CD4-positive, alpha-beta T cell treated with Interleukin-12 subunit alpha and Interleukin-12 subunit beta, for 1 hour (primary cell): ENCODE results near the gene TLK2.
"Not testable (repeated sequence)": the region's sequence is repeated elsewhere in the genome, so short reads cannot be mapped to it uniquely, and the experiment has no call there.

ENCODE experiments used
- DNase-seq: peaks from one replicate; pipeline ENCODE4 v3.0.0-alpha.2; 2020

Gene TLK2

GRCh38 chr17:62605588-62605987 lies 127.0 kb downstream of the TLK2 start:
- DNase-seq, result no peak

DNA sequence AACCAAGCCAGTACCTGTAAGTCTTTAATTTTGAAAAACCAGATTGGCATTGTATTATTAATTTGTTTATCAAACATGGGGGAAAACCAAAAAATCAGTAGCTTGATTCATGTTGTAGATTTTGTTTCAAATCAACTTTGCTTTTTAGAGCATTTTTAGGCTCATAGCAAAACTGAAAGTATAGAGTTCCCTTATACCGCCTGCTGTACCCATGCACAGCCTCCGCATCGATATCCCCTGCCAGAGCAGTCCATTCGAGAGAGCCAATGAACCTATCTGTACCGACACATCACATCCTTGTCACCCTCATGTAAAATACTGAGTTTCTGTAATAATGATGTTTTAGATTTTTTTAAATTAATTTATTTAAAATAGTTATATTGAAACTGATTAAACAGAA lies 132.7 kb downstream of the TLK2 start:
- DNase-seq, result peak; percentile 10

DNA sequence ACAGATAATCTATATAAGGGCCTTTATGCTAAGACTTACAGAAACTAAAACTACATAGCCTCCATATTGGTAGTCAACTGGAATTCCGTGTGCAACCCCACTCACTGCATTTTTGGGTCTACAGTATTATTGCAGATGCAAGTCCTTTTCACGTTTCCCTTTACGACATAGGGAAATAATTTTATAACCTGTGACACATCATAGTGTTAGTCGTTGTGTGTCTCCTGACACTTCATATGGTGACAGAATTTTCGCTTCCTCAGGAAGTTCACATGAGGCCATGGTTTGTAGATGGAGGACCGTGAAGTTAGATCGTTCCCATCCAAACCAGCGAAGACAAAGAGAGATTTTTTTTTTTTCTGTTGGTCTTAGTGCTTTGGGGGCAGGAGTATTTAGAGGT lies 133.1 kb downstream of the TLK2 start:
- DNase-seq, result peak; percentile 12

- DNase-seq, result not testable (repeated sequence)
Observed at GRCh38 chr17:62612289-62612688, 133.7 kb downstream of the TLK2 start.

GRCh38 chr17:62613095-62613494 lies 134.5 kb downstream of the TLK2 start:
- not testable (repeated sequence) for DNase-seq

- no peak for DNase-seq
Observed at GRCh38 chr17:62614142-62614541, 135.5 kb downstream of the TLK2 start.

GRCh38 chr17:62615503-62615902 lies 136.9 kb downstream of the TLK2 start:
- DNase-seq, result no peak

DNA sequence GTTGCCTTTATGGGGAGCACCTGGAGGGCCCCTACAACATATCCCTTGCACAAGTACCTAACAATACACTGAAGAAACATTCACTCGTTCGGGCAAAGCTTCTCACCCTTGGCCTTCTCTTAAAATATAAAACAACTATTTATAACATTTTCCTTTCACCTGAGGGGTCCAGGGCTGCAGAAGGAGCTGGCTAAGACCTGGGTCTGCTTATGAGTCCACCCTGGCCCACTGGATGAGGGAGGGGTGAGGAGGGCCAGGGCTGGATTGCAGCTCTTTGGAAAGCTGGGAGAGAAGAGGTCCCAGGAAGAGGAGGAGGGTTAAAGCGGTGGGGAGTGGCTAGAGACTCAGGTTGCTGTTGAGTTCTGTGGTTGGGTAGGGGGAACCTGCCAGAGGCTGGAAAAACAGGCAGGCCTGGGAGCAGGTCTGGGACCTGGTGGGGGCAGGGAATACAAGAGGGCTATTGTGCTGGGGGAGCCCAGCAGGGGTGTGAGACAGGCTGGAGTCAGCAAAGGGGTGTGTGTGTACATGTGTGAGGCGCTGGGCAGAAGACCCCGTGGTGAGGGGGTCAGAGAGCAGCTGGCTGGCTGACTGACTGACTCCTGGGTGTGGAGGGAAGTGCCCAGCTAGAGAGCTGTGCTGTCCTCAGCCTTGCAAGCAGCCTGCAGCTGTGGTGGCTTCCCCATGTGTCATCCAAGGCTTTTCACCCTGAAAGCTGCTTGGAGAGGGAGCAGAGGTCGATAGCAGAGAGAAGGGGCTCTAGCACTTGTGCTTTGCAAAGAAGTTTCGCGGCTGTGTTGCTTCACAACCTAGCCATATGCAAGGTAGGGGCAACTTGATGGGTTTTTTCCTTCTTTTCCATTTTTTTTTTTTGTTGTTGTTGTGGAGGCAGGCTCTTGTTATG lies 138.6 kb downstream of the TLK2 start:
- DNase-seq, result no peak

- DNase-seq, result no peak
Observed at GRCh38 chr17:62617894-62618472, 139.4 kb downstream of the TLK2 start.

DNA sequence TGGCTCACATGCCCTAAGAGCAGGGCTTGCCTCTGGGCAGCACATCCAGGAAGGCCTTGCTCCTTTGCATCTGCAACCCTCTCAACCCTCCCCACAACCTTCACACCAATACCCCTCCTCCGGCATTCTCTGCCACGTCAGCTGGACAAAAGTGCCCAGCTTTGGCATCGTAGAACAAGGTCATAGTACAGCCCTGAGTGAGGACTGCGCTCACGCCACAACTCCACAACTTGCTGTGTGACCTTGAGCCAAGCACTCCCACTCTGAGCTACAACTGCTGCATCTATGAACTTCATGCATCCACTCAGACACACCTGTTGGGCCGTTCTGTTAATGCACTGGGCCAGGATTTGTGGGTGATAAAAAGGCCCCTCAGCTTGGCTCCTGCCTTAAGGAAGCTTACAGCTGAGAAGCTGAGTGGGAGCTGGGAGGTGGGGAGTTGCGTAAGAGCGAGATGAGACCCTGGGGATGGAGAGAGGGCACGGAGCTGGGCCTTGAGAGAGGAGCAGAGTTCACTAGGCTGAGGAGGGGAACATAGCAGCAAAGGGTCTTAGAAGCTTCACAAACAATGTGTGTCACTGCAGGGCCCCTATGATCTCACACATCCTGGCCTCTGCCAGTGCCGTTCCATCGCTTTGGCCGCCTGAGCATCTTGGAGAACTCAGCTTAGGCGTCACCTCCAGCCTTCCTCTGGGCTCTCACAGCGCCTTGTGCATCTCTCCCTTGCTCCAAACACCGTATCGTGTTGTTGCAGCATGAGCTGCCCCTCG lies 140.2 kb downstream of the TLK2 start:
- no peak for DNase-seq

DNA sequence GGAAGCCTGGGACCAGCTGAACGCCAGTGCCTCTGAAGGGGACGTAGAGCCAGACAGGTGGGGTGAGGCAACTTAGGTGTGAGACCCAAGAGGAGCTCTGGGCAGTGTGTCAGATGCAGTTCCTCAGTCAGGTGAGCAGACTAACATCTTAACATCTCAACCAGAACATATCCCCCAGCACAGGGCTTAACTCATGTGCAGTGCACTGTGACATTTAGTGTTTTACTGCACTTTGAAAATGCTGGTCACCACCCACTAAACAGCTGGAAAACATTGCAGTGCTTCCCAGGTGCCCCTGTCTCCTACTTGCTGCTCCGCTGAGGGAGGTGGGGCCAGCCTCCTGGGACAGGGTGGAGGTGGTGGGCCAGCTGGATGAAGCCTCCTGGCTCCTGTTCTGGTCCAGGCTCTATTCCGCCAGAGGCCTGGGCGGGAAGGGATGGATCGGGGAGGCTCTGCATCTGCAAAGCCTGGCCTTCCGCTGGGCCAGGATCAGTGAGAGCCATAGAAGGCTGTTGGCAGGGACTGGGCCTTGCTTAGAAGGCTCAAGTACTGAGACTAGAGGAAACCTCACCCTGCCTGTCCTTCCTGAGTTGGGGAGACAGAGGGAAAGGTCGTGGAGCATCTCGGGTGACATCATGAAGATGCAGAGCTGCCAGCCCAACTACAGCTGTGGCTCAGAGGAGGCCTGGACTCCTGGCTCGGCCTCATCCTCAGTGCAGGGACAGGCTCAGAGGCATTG lies 141.0 kb downstream of the TLK2 start:
- DNase-seq, result no peak

DNA sequence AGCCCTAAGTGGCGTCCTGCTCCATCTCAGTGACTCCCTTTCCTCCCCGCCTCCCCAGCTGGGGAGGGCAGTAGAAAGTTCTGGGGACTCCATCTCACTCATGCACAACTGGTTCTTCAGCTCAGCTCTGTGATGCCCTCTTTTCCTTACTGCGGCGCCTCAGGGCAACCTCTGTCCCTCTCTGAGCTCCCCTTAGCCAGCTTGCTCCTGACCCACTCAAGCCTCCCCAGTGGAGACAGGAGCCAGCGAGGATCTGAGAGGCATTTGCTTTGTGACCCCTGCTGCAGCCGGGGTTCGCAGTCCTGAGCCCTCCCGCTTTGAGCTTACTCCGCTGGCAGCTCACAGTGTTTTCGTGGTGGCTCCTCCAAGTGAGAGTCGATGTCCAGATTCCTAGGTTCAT lies 142.6 kb downstream of the TLK2 start:
- no peak for DNase-seq

DNA sequence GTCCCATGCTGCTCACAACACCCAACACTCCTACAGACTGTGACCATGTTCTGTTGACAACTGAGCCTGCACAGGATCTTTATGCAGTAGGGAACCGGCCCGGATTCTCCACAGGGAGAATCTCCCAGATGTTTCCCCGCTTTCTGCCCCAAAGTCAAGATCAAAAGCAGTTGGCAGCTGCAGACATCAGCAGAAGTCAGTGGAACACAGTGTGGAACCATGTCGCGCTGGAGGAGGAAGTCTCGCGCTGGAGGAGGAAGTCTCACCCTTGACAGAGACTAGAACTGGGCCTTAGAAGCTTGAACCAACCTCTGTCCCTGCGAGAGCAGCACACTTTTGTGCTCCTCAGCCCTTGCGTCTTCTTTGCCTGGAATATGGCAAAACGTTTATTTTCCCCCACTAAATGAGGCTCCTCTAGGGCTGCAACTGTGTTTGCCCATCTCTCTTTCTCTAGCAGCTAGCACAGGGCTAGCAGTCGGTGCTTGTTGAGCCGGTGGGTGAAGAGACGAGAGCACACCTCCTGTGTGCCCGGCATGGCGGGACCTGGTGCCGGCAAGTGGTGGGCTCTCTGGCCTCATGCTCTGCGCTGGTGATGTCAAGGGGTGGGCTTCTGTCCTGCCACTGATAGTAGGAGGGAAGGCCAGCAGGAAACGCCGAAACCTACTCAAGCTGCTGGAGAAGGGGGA lies 146.7 kb downstream of the TLK2 start:
- no peak for DNase-seq

DNA sequence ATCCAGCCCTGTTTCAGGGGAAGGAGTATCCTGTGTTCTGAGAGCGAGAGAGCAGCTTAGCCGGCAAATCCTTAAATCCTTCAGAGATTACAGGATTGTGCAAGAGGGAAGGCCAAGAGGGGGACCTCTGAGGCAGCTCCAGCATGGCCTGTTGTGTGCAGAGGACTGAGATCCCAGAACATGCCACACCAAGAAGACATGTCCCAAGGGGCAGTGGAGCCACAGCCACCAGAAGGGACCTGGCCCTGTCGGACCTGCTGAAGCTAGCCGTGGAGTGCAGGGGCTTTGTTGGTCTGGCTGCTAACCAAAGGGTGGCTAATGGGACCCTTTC lies 147.2 kb downstream of the TLK2 start:
- no peak for DNase-seq

DNA sequence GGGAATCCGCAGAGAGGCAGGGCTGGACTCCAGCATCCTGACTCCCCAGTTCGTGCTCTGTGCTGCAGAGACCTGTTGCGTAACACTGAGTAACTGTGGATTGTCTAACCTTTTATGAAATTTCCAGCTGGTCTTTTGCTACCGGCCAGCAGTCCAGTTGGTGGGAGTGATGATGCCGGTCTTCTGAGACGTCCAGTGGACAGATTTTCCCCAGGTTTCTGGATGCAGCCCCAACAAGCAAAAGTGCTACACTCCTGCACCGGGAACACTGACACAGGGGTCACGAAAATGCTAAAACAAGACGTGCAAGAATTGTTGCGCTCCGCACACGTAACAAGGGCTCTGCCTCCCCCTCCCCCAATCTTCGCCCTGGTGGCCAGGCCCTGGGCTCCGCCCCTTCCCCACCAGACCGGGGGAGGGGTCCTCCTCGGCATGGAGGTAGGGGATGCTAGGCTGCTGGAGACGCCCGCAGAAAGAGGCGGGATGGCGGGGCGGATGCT lies 148.1 kb downstream of the TLK2 start:
- no peak for DNase-seq

DNA sequence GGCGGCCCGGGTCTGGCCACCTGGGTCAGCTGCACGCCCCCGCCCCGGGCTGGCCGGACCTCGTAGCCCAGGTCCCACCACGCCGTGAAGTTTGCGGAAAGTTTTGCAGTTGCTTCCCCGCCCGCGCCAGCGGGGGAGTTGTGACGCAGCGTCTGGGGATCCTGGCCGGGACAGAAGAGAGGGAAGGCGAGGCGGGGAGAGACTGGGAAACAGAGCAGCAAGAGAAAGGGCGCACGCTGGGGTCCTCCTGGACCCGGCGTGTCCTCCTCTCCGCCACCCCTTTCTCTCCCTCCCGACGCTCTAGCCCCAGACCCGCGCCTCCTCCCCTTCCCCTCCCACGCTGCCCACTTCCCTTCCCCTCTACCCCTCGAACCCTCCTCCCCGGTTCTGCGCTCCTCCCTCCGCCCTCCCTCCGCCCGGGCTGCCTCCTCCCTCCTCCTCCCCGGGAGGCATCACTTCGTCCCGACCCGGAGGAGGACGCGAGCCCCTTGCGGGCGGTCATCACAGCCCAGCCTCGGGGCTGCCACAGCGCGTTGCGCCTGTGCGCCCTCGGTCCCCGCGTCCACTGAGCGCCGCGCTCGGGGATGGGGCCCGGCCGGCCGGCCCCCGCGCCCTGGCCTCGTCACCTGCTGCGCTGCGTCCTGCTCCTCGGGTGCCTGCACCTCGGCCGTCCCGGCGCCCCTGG lies 148.7 kb downstream of the TLK2 start, which contains the start of gene MRC2:
Gene MRC2, plus strand, starts transcription at position 452 of the 685 bp plus-strand sequence. Its CDS starts 133 bp downstream, at position 585.
- DNase-seq, result peak; percentile 19

DNA sequence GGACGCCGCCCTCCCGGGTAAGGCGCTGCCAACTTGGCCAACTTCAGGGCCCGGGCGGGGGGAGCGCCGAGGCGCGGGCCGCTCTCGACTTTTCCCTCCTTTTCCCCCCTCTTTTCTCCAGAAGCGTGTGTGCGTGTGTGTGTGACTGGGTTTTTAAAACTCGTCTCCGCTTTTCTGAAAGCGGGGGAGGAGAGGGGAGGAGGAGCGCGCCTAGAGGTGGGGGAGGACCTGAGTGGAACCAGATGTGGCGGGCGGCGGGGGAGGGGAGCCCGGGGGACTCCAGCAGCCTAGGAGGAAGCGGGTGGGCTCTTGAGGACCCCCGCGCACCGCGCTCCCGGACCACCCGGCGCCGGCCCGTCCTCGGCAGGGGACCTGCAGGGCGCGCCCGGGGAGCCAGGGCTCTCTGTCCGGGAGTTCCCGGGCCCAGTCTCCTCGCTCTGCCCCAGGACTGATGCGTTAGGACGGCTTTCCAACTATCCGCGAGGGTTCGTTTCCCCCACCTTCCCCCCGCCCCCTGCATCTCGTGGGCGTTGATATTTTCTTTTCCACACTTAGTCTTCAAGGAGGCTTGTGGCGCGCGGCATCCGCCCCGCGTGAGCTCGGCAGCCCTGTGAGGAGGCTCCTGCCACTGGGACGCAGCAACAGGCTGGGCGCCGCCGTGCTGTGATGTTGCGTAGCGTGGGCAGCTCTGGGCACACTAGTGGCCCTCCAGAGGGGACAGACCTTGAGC lies 149.4 kb downstream of the TLK2 start:
- DNase-seq, result no peak

DNA sequence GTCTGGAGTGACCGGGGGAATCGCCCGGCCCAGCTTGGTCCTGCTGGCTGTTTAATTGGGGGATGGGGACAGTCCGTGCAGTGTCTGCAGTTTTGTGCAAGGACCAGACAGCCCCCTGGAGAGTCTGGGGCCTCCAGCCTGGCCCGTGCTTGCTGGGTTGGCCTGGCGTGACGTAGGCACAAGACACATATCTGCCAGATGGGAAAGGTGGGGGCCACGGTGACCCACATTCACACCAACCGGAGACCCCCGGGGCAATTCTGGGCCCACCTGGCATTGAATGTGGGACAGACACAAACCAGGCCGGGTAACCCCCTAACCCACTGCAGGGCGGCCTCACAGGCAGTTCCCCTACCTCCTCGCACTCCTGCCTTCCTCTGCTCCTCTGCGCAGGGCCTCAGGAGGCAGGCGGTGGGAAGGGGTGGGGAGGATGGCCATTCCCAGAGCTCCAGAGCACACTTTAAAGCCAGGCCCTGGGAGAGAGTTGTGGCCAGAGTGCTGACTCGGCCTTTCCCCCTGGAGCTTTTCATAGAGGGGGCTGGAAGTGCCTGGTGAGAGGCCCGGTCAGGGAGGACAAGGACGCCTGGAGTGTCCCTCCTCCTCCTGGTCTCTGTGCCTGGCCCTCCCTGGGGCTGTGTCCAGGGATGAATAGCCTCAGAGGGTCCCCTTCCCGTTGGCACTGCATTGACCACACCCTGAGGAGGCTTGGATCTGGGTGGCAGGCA lies 150.4 kb downstream of the TLK2 start:
- DNase-seq, result no peak

DNA sequence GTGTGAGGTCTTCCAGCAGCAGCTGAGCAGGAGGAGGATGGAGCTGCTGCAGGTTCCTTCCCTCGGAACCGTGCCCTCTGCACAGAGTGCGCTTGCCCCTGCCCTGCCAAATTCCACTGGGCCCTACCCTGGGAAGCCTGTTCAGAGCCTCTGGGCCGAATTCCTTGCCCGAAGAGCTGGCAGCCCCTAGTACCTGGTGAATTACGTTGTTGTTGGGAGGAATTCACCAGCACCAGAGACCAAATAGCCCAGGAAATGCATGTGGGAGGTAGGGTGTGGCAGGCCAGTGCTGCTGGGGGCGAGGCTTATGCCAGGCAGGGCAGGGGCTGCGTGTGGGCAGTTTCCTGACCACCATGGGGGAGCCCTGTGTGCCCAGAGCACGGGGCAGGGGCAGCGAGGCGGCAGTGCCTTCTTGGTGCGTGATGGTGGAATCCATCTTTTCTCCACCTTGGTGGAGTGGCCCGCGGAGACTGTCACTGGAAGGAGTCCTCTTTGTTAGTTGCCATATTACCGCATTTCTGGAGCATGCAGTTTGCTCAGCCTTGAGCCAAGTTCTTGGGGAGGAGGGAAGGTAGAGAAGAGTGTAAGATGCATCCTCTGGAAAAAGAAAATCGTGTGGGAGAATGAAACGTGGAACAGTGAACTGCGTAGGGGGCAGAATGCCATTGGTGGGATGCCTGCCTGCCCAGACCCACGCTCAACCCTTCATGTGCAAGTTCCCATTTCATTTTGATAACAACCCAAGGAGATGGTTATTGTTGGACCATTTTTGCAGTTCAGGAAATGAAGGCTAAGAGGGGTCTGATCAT lies 151.1 kb downstream of the TLK2 start:
- DNase-seq, result no peak
